Stimulated activated CD4-positive, alpha-beta T cell treated with anti-CD3 and anti-CD28 coated beads, TNF-alpha, amount 100 ng/mL, for 4 hours (primary cell): Measurements from ENCODE around the gene GJB4.
"Not testable (repeated sequence)": the region's sequence is repeated elsewhere in the genome, so short reads cannot be mapped to it uniquely, and the experiment has no call there.

Experiments used
- DNase-seq, 3 experiments: peaks; one replicate each; pipeline ENCODE4 v3.0.0-alpha.2; 2020; ENCODE audit warnings: low read depth in 3 of 3

The GJB4 gene

GRCh38 chr1:34746785-34747637, 12.5 kb upstream of the GJB4 start:
- DNase-seq = no peak

DNA sequence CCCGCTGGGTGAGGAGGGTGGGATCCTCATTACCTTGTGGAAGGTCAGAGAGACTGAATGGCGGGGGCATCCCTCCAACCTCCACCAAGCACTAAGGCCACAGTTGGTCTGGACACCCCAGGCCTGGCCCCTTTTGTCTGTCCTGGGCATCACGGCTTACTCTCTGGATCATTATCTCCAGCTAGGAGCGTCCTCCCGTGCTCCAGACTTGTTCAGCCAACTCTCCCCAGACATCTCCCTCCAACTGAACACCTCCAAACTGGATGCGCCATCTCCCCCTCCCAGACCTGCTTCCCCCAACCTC, 11.9 kb upstream of the GJB4 start:
- DNase-seq = no peak

DNA sequence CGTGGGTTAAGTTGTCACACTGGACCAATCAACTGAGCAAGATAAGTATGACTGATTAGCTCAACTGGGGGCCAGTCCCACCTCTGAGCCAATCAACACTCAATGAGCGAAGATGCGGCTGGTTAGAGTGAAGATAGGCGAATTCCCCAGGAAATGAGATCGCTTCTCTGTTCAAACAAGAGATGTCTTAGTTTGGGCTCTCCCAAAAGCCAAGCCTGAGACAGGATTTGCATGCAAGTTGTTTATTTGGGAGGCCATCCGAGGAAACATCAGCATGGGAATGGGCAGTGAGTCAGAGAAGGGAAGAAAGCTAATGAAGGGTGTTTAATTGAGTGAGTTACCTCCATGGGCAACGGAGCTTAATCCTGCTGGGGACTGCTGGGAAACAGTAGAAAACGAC, 9.5 kb upstream of the GJB4 start:
- DNase-seq = no peak

- no peak for DNase-seq
These were observed 8.9 kb upstream of the GJB4 start for GRCh38 chr1:34750610-34751009.

- no peak for DNase-seq
These were observed 6.4 kb upstream of the GJB4 start for GRCh38 chr1:34753163-34753562.

GRCh38 chr1:34754964-34755637, 4.4 kb upstream of the GJB4 start, which contains the start of gene GJB5:
Gene GJB5, plus strand, starts transcription at chr1:34755047. Its CDS starts 2,284 bp downstream, at chr1:34757331.
- no peak for DNase-seq

GRCh38 chr1:34755961-34756360, 3.6 kb upstream of the GJB4 start:
- DNase-seq = no peak

- DNase-seq = no peak
These were observed 2.2 kb upstream of the GJB4 start for GRCh38 chr1:34757386-34757785.

DNA sequence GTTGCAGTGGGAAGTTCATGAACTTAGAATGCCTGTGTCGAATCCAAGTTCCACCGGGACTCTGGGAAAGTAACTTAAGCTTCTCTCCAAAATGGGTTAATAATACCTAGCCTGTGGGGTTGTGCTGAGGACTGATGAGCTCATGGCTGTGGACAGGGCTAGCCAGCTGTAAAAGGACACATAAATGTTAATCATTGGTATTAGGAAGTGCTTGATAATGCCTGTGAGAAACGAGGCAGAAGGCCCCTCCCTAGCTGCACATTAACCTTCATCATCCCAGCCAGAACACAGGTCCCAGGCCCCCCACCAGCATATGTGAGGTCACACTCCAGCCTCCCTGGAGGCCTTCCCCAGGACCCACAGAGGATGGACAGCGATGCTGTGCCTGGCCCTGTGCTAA, 789 bp upstream of the GJB4 start:
- DNase-seq = no peak

- DNase-seq = no peak
These were observed 1.7 kb downstream of the GJB4 start for GRCh38 chr1:34761176-34761761.

DNA sequence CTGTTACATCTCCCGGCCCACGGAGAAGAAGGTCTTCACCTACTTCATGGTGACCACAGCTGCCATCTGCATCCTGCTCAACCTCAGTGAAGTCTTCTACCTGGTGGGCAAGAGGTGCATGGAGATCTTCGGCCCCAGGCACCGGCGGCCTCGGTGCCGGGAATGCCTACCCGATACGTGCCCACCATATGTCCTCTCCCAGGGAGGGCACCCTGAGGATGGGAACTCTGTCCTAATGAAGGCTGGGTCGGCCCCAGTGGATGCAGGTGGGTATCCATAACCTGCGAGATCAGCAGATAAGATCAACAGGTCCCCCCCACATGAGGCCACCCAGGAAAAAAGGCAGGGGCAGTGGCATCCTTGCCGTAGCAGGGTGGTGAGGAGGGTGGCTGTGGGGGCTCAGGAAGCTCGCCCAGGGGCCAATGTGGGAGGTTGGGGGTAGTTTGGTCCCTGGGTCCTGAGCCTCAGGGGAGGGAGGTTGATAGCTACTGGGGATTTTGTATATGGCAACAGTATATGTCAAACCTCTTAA, 2.3 kb downstream of the GJB4 start:
- no peak for DNase-seq

DNA sequence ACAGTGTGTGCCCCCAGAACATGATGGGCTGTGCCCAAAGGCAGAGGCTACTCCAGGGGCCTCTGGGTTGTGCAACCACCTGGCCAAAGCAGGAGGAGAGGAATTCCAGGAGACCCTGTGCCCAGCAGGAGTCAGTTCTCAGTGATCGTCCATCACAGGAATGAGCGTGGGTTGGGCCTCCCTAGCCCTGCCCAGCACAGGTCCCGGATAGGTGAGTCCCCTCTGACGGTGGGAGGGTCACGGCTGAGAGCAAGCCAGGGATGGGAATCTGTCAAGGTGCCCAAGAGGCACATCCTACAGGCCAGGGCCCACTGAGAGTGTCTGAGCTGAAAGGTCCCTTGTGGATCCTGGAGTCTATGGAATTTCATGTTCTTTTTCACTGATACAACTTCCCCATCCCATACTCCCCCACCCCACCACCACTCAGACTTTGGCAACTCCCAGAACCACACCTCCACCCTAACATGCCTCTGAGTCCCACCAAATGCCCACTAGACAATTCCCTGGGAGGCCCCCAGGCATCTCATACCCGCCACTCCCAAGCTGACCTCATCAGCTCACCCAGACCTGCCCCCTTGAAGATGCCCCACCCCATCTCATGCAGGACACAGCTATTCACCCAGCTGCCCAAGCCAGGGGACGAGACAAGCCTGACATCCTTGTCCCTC, 3.1 kb downstream of the GJB4 start:
- no peak for DNase-seq

- no peak for DNase-seq
These were observed 3.7 kb downstream of the GJB4 start for GRCh38 chr1:34763142-34763781.

- no peak for DNase-seq
These were observed 9.3 kb downstream of the GJB4 start for GRCh38 chr1:34768856-34769255.

DNA sequence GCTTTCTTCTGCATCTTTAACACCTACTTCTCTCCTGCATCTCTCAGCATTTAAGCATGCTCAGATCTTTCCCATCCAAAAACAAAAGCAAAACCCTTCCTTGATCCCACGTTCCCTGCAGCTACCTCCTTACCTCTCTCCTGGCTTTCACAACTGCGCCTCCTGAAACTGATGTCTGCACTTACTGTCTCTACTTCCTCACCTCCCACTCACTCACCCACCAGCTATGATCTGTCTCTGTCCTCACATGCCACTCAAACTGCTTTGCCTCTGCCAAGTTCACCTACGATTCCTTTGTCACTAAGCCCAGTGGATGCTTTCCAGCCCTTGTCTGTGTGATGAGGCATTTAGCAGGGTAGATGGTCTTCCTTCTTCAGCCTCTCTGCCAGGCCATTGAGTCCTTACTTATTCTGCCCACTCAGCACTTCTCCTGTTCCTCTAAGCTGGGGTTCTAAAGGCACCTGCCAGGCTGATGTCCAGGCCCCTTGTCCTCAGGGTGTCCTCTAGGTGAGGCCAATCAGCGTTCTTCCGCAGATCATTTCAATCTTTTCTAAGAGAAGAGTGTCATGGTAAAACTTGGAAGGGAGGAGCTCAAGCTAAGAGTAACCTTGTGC, 11.5 kb downstream of the GJB4 start:
- no peak for DNase-seq

DNA sequence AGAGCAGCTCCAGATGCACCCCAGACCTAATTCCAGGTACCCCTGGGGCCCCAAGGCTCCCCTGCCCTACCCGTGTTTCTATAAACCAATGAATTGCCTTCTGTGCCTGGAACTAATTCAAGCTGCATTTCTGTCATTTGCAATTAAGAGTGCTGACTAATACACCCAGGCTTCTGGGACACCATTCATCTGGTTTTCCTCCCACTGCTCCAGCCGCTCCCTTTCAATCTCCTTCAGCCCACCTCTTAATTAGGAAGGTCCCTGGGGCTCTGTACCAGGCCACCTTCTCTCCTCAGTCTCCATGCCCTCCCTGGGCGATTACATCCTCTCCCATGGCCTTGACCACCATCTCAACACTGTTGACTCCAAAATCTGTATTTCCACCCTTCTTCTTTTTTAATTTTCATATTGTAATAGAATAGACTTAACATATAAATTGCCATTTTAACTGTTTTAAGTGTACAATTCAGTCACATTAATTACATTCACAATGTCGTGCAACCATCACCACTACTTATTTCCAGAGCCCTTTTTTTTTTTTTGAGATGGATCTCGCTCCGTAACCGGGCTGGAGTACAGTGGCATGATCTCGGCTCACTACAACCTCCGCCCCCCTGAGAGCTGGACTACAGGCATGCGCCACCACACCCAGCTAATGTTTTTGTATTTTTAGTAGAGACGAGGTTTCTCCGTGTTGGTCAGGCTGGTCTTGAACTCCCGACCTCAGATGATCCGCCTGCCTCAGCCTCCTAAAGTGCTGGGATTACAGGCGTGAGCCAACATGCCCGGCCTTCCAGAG, 12.2 kb downstream of the GJB4 start:
- no peak for DNase-seq

DNA sequence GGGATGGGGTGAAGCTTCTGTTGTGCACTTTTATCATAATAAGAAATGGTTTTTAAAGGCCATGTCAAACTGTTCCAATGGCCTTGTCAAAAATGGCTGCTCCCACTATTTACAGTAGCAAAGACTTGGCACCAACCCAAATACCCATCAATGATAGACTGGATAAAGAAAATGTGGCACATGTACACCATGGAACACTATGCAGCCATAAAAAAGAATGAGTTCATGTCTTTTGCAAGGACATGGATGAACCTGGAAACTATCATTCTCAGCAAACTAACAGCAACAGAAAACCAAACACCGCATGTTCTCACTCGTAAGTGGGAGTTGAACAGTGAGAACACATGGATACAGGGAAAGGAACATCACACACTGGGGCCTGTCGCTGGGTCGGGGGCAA, 13.6 kb downstream of the GJB4 start:
- not testable (repeated sequence) for DNase-seq

- no peak for DNase-seq
These were observed 15.4 kb downstream of the GJB4 start for GRCh38 chr1:34774957-34775356.

DNA sequence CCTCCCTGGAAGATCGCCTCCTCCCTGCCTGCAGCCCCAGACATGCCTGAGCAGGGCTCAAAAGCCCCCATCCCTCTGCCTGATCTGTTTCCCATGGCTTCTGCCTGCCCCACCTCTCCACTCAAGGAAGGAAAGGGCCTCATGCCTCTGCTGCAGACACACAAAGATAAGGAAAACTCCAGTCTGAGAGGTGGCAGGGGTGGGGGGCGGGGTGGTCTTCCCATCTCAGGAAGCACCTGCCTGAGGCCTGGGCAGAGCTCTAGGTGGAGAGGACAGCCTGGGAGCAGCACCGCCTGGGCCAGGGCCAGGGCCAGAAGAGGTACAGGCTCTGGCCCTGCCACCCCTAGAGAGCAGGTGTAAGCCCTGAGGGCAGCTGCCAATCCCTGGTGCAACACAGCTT, 17.4 kb downstream of the GJB4 start:
- DNase-seq = no peak

DNA sequence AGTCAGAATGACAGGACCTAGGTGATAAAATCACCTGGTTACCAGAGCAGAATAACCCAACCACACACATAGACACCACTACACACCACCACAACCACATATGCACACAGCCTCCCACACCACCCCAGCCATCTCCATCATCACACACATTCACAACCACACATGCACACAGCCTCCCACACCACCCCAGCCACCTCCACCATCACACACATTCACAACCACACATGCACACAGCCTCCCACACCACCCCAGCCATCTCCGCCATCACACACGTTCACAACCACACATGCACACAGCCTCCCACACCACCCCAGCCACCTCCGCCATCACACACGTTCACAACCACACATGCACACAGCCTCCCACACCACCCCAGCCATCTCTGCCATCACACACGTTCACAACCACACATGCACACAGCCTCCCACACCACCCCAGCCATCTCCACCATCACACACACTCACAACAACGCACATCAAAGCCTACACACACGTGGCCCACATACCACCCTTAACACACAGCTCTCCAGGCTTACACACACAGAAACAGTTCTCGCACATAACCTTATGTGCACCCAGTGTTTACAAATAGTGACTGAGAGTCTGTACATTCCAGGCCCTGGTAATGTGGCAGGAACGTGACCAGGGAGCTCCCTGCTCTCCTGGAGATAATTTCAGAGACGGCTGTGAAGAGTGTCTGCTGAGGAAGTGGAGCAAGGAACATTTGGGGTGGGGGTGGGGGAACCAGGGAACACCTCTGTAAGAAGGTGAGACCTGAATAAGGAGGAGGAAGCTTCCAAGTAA, 18.2 kb downstream of the GJB4 start:
- no peak for DNase-seq
